Stimulated activated CD8-positive, alpha-beta memory T cell treated with anti-CD3 and anti-CD28 coated beads, Interleukin-12 subunit alpha, Interleukin-12 subunit beta, amount 100 ng/mL, for 4 hours (primary cell): Measurements from ENCODE around the gene TNFAIP8L1.

Source experiments
- DNase-seq: peaks from one replicate; pipeline ENCODE4 v3.0.0-alpha.2; 2020; ENCODE audit warnings: low read depth

TNFAIP8L1 gene

GRCh38 chr19:4649392-4650047 is 10.2 kb downstream of the TNFAIP8L1 start:
- DNase-seq, result no peak

- DNase-seq, result no peak
These were observed 10.8 kb downstream of the TNFAIP8L1 start for GRCh38 chr19:4650159-4650558.

GRCh38 chr19:4652075-4652474 is 12.8 kb downstream of the TNFAIP8L1 start:
- DNase-seq, result no peak

GRCh38 chr19:4653793-4654436 is 14.6 kb downstream of the TNFAIP8L1 start:
- DNase-seq, result no peak

- DNase-seq, result no peak
These were observed 15.4 kb downstream of the TNFAIP8L1 start for GRCh38 chr19:4654437-4655361.

- DNase-seq, result no peak
These were observed 16.8 kb downstream of the TNFAIP8L1 start for GRCh38 chr19:4656102-4656501.

GRCh38 chr19:4657262-4657661 is 17.9 kb downstream of the TNFAIP8L1 start:
- DNase-seq, result no peak

- no peak for DNase-seq
These were observed 18.5 kb downstream of the TNFAIP8L1 start for GRCh38 chr19:4657835-4658234.

GRCh38 chr19:4660181-4660791 is 21.0 kb downstream of the TNFAIP8L1 start:
- no peak for DNase-seq

GRCh38 chr19:4660993-4661392 is 21.7 kb downstream of the TNFAIP8L1 start:
- no peak for DNase-seq

- DNase-seq, result no peak
These were observed 22.8 kb downstream of the TNFAIP8L1 start for GRCh38 chr19:4662020-4662695.

- no peak for DNase-seq
These were observed 23.5 kb downstream of the TNFAIP8L1 start for GRCh38 chr19:4662812-4663211.

GRCh38 chr19:4664642-4665041 is 25.3 kb downstream of the TNFAIP8L1 start:
- no peak for DNase-seq

- peak; percentile 85 for DNase-seq
These were observed 30.6 kb downstream of the TNFAIP8L1 start, which contains the start of gene MYDGF for GRCh38 chr19:4669723-4670480. Gene MYDGF, minus strand, starts transcription at chr19:4670342. Its CDS starts 8 bp downstream, at chr19:4670334.

- no peak for DNase-seq
These were observed 32.0 kb downstream of the TNFAIP8L1 start for GRCh38 chr19:4671185-4671851.

- DNase-seq, result no peak
These were observed 33.9 kb downstream of the TNFAIP8L1 start for GRCh38 chr19:4673216-4673615.

GRCh38 chr19:4673726-4674125 is 34.4 kb downstream of the TNFAIP8L1 start:
- DNase-seq, result no peak

- no peak for DNase-seq
These were observed 36.0 kb downstream of the TNFAIP8L1 start for GRCh38 chr19:4675346-4675745.

- DNase-seq, result no peak
These were observed 37.8 kb downstream of the TNFAIP8L1 start for GRCh38 chr19:4676955-4677731.
